ENCODE results near the gene COBL. TPM values are rescaled to one million over a fixed set of nuclear protein-coding genes. Genes with fewer than 3 reads are reported as not detected.

The COBL gene
- total RNA-seq, 2 donors from 2014 or later = not detected

DNA sequence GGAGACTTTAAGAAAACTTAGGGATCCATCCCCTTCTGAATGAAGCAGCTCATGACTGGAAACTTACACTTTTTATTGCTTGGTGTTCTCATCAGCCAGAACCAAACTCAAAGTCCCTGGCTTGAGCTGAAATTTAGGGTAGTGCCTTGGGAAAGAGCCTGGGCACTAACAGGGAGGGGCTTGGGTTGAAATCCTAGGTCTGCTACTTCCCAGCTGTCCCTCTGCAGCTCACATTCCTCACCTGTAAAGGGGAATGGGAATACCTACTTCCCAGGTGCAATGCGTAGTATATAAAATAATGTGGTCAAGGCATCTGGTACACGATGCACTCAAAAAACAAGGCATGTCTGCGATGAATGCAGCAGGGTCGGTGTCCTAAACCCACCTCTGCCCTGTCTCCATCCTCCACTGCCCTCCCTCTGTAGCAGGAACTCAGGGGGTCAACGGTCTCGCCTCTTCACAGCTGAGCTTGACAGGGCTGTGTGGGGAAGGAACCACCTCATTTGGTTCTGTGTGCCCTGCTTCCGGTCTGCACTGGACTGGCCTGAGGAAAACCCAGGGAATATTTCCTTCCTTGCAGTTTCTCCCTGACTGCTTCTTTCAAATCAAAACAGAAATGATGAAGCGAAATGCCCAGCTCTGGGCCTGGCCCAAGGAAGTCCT lies 80.0 kb downstream of the COBL start:
- no peak for ATAC-seq
- Mint-ChIP-seq H3K9me3 (no peaks in the 10 kb centered on the region), H3K27ac (no peak overlapping the region), H3K36me3 (no peaks in the 10 kb centered on the region)
- DNase-seq (ENCODE audit: low spot score in 2 of 2) = no peak

DNA sequence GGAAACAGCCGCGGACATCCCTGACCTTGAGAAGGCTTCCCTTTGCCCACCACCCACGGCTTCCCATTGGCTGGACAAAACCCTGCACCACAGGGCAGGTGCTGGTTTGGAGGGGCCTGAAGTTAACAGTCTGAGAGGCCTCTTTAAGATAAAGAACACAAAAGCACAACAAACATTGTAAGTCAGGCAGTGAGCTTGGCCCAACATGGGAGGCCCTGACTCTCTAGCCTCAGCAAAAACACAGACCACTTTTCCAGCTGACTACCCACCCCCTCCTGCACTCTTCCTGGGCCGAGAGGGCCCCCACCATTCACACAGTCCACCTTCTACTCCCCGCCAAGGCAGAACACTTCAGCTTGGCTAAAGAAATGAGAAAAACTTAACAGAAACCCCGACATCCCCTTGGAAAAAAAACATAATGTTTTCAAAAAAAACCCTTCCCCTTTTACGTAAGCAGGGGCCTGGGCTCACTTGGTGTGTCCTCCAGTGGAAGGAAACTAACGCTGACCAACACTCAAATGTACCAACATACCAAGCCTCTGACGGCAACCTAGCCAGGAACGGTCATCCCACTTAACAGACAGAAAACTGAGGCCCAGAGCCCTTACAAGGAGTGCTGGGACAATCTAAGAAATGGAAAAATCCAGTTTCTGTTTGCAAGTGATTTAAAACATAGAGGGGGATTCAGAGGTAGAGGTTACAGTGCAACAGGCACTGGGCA lies 80.9 kb downstream of the COBL start:
- no peak for DNase-seq (ENCODE audit: low spot score in 2 of 2)
- no peak for ATAC-seq
- Mint-ChIP-seq H3K36me3 (no peaks in the 10 kb centered on the region), H3K27ac (no peak overlapping the region), H3K9me3 (no peaks in the 10 kb centered on the region)

DNA sequence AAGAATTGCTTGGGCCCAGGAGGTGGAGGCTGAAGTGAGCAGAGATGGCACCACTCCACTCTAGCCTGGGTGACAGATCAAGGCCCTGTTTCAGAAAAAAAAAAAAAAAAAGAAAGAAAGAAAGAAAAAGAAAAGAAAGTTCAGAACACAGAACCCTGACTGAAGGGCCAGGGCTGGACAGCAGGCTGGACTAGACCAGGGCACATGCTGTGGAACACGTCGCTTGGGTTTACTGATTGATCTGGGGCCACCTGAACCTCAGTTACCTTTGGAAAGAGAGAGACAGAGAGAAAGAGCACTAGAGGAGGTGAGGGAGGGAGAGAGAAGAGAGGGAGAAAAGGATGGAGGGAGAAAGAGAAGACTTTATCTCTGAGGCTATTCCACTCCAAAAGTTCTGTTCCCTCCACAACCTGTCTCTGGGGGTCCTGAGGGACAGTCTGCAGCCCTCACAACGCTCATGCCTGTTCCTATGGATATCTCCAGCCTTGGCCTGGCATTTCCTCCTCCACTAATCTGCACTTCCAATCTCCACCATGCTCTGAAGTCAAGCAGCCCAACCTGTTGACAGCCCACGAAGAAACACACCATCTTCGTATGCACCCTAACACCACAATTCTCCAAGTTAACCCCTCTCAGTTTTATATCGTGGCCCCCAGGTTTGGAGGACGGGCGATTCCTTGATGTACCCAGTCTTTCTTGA lies 81.8 kb downstream of the COBL start:
- ATAC-seq = no peak
- H3K9me3 Mint-ChIP-seq = no peaks in the 10 kb centered on the region
- peak overlapping the region in 1 of 2 donors; percentile 7 for H3K27ac Mint-ChIP-seq
- no peak for DNase-seq (ENCODE audit: low spot score in 2 of 2)
- no peaks in the 10 kb centered on the region for H3K36me3 Mint-ChIP-seq

DNA sequence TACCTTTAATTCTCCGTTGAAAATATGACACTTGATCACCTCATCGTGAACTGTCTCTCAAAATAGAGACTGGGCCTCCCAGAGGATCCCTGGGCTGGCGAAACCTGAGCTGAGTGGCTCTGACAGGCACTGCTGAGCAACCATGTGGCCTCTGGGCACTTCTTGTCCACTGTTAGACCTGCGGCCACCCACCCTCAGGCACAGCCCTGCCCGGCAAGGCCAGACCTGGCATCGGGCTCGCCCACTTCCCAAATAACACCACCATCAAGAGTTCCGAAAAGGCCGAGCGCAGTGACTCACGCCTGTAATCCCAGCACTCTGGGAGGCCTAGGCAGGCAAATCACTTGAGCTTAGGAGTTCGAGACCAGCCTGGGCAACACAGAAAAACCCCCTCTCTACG lies 82.5 kb downstream of the COBL start:
- DNase-seq (ENCODE audit: low spot score in 2 of 2) = no peak
- ATAC-seq = no peak
- H3K9me3 Mint-ChIP-seq = no peaks in the 10 kb centered on the region
- no peak overlapping the region for H3K27ac Mint-ChIP-seq
- no peaks in the 10 kb centered on the region for H3K36me3 Mint-ChIP-seq

DNA sequence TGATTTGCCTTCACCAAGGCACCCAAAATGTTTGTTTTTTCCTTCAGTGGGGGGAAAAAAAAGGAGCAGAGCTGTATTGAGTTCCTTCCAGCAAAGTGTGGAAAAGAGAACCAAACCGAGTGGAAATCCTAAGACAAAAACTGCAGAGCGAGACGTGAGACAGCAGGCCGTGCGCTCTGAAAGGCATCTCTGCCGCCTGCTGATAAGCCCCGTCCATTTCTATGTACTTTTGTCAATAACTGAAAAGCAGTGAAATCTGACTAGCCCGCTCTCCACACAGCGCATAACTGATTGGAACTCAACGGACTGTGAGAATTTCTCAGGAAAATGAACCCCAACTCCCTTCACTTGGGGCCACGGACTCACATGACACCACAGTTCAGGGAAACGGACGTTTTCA lies 83.2 kb downstream of the COBL start:
- DNase-seq (ENCODE audit: low spot score in 2 of 2) (no peak), ATAC-seq (no peak)
- Mint-ChIP-seq H3K36me3 (no peaks in the 10 kb centered on the region), H3K27ac (no peak overlapping the region), H3K9me3 (no peaks in the 10 kb centered on the region)

DNA sequence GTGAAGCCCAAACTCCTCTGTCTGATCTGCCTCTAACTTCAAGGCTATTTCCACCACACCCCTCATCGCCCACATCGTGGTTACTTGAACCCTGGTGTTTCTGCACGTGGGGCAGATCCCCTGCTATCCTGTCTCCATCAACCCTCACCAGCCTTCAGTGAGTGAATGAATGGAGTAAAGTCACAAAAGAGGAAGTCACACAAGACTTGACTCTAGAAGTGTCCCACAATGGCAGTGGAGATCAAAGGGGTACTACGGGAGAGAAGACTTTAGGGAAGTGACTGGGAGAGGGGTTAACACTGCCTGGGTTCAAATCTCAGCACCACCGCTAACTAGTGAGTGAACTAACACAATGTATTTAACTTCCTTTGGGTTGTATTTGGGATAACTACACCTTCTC lies 85.9 kb downstream of the COBL start:
- H3K36me3 Mint-ChIP-seq = no peaks in the 10 kb centered on the region
- DNase-seq (ENCODE audit: low spot score in 2 of 2) (no peak), ATAC-seq (no peak)
- H3K9me3 Mint-ChIP-seq = no peaks in the 10 kb centered on the region
- no peak overlapping the region for H3K27ac Mint-ChIP-seq

DNA sequence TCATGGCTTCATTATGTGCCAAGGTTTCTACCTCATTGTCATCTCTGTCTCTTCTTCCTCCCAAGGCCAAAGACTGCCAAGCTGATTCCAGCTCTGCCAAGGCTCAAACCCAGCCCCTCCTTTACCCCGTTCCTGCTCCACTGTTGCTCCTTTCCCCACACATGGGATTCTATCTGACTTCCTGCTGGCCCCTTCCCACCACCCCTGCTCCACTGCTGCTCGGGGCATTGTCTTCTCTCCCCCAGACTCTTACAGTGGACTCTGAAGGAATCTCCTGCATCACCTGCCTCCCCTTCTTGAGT lies 86.3 kb downstream of the COBL start:
- Mint-ChIP-seq H3K27ac (no peak overlapping the region), H3K9me3 (no peaks in the 10 kb centered on the region), H3K36me3 (no peaks in the 10 kb centered on the region)
- DNase-seq (ENCODE audit: low spot score in 2 of 2) (no peak), ATAC-seq (no peak)

DNA sequence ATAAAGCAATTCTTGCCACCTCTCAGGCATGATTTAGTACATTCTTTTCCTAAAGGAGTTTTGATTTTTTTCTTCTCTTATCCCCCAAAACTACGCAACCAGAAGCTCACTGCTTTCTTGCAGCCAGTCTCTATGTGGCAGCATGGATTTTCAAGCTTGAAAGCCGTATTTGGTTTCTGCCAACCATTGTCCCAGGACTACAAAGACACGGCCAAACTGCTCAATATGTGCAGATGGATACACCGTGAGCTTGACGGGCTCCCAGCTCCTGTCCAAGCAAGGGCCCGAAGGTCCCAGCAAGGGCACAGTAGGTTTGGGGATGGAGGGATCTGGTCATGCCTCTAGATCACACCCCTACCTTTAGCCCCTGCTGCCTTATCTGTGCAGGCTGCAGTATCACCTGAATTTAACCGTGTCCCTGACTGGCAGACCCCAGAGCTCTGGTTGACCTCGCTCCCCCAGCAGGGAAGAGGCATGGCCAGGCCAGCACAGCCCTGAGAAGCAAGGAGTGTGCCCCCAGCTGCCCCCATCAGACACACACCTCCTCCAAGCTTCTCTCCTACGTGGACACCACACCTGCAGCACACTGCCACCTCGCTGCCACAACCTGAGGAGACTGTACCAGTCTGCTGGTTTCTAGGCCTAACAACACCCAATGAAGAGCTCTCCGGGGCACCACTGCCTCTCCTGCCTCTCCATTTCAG lies 86.8 kb downstream of the COBL start:
- no peak overlapping the region for H3K27ac Mint-ChIP-seq
- H3K9me3 Mint-ChIP-seq = no peaks in the 10 kb centered on the region
- no peak for ATAC-seq
- DNase-seq (ENCODE audit: low spot score in 2 of 2) = no peak
- no peaks in the 10 kb centered on the region for H3K36me3 Mint-ChIP-seq

DNA sequence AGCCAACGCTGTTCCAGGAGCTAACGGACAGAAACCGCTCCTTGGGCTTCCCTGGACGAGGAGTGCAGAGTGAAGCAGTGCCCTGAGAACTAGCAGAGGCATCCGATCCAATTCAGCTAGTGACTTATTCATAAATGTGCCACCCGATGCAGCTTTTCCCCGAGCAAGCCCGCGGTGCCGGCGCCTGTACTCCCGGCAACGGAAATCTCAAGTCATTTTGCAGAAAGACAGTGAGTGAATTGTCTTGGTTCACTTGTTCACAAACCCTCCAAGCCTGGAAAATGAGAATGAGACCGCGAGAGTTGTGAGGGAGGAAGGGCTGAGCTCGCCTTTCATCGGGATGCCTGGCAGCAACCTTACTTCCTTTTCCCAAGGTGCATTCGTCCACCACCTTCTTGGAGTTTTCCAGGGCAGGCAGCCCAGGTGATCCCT lies 87.5 kb downstream of the COBL start:
- Mint-ChIP-seq H3K9me3 (no peaks in the 10 kb centered on the region), H3K36me3 (no peaks in the 10 kb centered on the region), H3K27ac (no peak overlapping the region)
- DNase-seq (ENCODE audit: low spot score in 2 of 2) = no peak
- ATAC-seq = no peak

DNA sequence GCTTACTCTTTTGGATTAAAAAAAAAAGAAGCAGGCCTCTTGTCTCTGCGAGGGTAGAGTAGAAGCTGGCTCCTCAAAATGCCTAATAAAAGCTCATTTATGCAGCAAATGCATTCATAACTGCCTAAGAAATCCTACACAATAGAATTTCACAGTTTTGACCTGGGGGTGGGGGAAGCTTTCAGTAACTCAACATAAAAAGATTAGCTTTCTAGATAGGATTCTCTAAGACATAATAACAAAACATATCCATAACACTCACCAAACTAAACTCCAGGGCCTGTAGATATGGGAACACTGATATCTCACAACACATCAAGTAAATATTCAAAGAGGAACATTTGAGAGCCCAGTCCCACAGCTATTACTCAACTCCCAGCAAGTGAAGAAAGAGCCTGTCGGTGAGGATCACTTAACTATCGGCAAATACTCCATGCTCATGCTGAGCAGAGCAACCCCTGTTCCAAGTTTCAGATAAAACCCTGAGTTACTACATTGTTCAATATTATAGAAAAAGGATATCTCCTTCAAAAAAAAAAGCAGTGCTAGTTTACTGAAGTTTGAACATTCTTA lies 88.1 kb downstream of the COBL start:
- Mint-ChIP-seq H3K27ac (no peak overlapping the region), H3K9me3 (no peaks in the 10 kb centered on the region), H3K36me3 (no peaks in the 10 kb centered on the region)
- DNase-seq (ENCODE audit: low spot score in 2 of 2) (no peak), ATAC-seq (no peak)

DNA sequence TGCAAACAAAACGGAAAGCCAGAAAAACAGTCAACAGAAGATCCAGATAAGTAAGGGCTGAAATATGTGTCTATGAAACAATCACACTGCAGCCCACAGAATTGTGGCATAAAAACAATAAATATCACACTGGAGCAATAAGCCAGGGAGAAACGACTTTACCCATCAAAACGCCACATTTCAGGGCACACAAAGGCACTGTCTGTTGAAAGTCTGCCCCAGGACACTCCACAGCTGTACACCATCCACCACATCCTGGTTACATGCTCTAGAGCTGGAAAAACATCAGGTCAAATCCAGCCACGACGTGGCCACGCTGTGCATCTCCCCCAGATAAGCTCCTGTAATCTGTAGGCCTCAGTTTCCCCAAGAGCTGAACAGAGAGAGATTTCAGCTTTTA lies 88.7 kb downstream of the COBL start:
- Mint-ChIP-seq H3K36me3 (no peaks in the 10 kb centered on the region), H3K27ac (no peak overlapping the region), H3K9me3 (no peaks in the 10 kb centered on the region)
- DNase-seq (ENCODE audit: low spot score in 2 of 2) (no peak), ATAC-seq (no peak)

DNA sequence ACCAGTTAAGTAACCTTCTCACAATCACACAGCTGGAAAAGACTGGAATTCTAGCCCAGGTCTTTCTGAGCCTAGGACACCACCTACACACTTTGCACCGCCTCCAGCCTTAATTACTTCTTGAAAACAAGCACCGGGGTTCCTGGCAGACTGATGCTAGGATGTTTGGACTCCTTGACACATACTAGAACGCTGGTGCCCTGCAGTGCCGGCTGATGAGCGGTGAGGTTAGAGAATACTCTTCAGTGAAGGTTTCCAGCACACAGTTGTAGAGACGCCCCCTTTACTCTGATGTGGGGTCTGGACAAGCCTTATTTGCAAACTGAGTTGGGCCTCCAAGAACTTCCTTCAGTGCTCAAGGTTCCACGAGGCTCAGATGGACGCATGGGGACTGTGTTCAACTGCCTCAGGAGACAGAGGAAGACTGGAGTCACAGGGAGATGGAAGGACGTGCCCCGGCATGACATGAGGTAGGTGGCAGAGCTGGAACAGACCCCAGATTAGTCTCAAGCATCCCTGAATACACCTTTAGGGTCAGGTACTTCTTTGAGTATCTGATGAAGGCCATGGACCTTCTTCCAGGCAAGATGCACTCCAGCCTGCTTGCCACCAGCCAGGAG lies 89.6 kb downstream of the COBL start:
- H3K36me3 Mint-ChIP-seq = no peaks in the 10 kb centered on the region
- no peak for DNase-seq (ENCODE audit: low spot score in 2 of 2)
- ATAC-seq = no peak
- H3K9me3 Mint-ChIP-seq = no peaks in the 10 kb centered on the region
- no peak overlapping the region for H3K27ac Mint-ChIP-seq

DNA sequence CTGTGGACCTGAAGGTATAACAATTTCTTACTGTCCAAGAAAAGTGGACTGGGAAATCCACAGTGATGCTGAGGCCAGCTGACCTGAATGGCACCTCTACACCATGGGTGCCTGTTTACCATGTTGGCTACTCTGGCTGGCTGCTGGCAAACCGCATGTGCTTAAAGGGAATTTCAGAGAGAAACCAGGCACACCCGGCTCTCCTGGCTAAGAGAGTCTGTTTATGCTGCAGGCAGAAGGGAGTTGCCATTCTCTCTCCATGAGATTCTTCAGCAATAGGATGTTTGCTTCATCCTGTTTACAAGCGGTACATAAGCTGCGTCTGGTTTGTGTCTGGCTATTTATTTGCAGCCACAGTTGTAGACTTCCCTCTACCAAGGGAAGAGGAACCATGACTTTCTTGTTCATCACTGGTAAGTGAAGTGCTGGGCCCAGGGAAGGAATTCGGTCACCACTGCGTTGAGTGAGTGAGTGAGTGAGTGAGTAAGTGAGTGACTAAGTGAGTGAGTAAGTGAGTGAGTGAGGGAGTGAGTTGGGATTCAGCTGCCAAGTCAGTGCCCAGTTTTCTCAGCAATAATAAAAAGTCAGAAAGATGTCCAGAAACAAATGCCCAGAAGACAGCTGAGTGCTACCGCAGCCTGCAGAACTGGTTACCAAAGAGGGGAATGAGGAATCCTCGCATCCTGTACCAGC lies 90.4 kb downstream of the COBL start:
- Mint-ChIP-seq H3K9me3 (no peaks in the 10 kb centered on the region), H3K27ac (no peak overlapping the region), H3K36me3 (no peaks in the 10 kb centered on the region)
- ATAC-seq (peak in 1 of 2 donors; percentile 45), DNase-seq (ENCODE audit: low spot score in 2 of 2) (no peak)

DNA sequence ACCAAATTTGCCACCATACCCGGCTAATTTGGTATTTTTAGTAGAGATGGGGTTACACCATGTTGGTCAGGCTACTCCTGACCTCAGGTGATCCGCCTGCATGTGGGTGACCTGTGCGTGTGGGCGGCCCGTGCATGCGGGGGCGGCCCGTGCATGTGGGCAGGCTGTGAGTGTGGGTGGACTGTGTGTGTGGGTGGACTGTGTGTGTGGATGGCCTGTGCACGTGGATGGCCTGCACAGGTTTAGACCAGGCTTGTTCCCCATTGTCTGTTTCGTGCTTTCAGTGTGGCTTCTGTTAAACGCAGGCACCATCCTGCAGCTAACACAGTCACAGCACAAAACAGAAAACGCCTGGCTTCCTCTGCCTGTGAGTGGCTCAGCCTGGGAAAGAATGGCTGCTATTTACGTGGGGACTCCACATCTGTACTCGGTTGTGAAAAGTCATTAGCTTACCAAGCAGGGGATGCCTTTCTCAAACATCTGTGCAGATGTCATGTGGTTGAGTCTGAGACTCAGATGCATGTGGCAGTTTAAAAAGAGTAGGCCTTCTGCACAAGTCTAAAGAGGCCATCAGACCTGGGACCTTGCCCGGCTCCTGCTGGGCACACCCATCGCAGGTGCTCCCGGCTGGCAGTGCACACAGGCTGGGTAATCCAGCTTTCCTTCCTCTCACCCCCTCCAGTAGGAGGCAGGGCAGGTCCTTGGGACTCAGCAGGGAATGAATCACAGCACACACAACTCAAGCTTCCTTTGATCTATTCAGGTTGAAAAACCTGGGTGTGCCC lies 91.6 kb downstream of the COBL start:
- Mint-ChIP-seq H3K9me3 (no peaks in the 10 kb centered on the region), H3K36me3 (no peaks in the 10 kb centered on the region), H3K27ac (no peak overlapping the region)
- DNase-seq (ENCODE audit: low spot score in 2 of 2) (no peak), ATAC-seq (no peak)

DNA sequence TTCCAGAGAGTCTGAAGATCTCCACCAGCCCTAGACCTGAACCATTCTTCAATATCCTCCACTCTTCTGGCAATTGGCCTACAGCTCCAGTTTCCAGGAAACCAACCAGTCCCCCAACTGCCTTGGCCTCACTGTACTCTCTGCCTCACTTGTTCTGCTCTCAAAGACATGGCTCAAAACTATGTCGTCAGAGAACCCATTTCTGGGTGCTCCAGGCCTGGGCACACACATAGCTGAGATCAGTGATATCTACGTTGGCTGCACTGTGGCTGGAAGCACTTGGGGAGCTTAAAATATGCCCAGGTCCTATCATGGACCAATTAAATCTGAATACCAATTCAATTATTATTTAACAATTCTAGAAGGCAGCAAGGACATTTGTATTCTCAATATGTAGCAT lies 93.1 kb downstream of the COBL start:
- H3K27ac Mint-ChIP-seq = no peak overlapping the region
- ATAC-seq (no peak), DNase-seq (ENCODE audit: low spot score in 2 of 2) (no peak)
- no peaks in the 10 kb centered on the region for H3K36me3 Mint-ChIP-seq
- no peaks in the 10 kb centered on the region for H3K9me3 Mint-ChIP-seq

DNA sequence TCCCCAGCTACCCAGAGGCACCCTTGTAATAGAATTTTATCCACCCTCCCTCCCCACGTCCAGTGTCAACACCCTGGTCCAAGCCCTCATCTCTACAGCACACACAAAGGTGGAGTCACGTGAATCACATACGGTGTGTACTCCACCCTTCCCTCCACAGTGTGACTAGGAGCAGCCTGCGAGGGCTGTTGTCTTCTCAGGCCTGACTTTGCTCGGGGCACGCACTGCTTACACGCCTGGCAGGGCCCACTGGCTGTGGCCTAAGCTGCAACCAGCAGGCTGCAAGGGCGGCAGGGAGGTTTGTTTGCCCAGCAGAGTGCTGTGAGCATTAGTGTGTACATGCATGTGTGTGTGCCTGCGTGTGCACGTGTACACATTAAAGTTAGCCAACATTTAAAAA lies 93.7 kb downstream of the COBL start:
- no peak for ATAC-seq
- DNase-seq (ENCODE audit: low spot score in 2 of 2) = no peak
- no peaks in the 10 kb centered on the region for H3K9me3 Mint-ChIP-seq
- H3K27ac Mint-ChIP-seq = no peak overlapping the region
- H3K36me3 Mint-ChIP-seq = no peaks in the 10 kb centered on the region
